ENCODE data around the gene PPP6R3. TPM values are rescaled to one million over a fixed set of nuclear protein-coding genes. Genes with fewer than 3 reads are reported as not detected.

The PPP6R3 gene
- total RNA-seq, 1 experiment from 2014 or later = 129 TPM

DNA sequence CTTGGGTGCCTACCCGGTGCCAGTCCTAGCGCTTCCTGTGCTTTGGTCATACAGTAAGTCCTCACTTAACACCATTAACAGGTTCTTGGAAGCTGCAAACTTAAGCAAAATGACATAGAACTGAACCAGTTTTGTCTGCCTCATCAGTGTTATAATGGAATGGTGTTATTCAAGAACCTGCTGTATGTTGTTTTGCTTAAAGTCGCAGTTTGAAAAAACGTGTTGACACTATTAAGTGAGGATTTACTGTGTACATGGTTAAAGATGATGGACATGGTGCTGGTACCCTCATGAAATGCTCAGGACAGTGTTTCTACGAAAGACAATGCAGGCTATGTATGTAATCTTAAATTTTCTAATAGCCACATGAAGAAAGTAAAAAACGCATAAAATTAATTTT is 41.3 kb downstream of the PPP6R3 start:
- intact Hi-C loops (cut with micrococcal nuclease; ENCODE audit: unreplicated experiment) = no loop called here
- BruUV-seq (replicated peaks) = no TSS peak
- CTCF ChIA-PET = no interaction called here

DNA sequence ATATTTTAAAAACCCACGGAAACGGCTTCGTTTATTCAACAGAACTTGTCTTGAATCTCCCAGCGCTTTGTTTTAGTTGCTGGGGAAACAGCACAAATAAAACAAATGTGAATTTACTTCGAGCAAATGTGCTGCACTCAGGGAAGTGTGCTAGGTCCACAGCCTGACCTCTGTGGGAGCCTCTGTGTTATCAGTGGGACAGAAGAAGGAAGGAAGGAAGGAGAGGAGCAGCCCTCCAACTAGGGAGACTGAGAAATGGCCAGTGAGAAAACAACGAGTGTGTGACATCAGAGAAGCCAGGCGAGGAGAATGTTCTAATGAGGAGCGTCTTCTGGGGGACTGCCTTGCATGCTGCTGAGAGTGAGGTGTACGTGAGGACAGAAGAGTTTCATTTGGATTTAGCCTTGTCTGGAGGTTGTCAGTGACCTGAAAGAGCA is 42.7 kb downstream of the PPP6R3 start:
- ChIA-PET POLR2A (ENCODE audit: unreplicated experiment) (no interaction called here), CTCF (no interaction called here)
- H3F3A ChIP-seq (ENCODE audit: insufficient read depth, low read depth) = peaks cover 36% of the 10 kb centered on the region
- TF ChIP-seq EZH2 (IDR thresholded peaks at IDR 0.05; ENCODE audit: low read depth) = no peak
- TF ChIP-seq, protein P1, sequence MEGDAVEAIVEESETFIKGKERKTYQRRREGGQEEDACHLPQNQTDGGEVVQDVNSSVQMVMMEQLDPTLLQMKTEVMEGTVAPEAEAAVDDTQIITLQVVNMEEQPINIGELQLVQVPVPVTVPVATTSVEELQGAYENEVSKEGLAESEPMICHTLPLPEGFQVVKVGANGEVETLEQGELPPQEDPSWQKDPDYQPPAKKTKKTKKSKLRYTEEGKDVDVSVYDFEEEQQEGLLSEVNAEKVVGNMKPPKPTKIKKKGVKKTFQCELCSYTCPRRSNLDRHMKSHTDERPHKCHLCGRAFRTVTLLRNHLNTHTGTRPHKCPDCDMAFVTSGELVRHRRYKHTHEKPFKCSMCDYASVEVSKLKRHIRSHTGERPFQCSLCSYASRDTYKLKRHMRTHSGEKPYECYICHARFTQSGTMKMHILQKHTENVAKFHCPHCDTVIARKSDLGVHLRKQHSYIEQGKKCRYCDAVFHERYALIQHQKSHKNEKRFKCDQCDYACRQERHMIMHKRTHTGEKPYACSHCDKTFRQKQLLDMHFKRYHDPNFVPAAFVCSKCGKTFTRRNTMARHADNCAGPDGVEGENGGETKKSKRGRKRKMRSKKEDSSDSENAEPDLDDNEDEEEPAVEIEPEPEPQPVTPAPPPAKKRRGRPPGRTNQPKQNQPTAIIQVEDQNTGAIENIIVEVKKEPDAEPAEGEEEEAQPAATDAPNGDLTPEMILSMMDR (conservative IDR thresholded peaks at IDR 0.05) = no peak
- no peaks in the 10 kb centered on the region for H3K9me3 ChIP-seq (ENCODE audit: insufficient read depth, low read depth)
- H3K36me3 ChIP-seq (ENCODE audit: low read depth) = peaks cover 21% of the 10 kb centered on the region; the same call in 1 of the 2 replicates
- no peak overlapping the region for H3K4me3 ChIP-seq
- H3K27me3 ChIP-seq (ENCODE audit: insufficient read depth, low read depth) = no peaks in the 10 kb centered on the region
- H4K20me1 ChIP-seq (ENCODE audit: insufficient read depth) = peaks cover 100% of the 10 kb centered on the region
- H3K4me1 ChIP-seq (replicated peaks; ENCODE audit: insufficient read depth) = no peaks in the 10 kb centered on the region
- intact Hi-C loops (cut with micrococcal nuclease; ENCODE audit: unreplicated experiment) = no loop called here
- DNase-seq = no peak
- H2AFZ ChIP-seq = no peak overlapping the region
- no peak overlapping the region for H3K4me2 ChIP-seq
- H3K27ac ChIP-seq = no peak overlapping the region
- H3K9me2 ChIP-seq (ENCODE audit: insufficient read depth) = no peaks in the 10 kb centered on the region
- BruUV-seq (replicated peaks) = no TSS peak
- H3K79me2 ChIP-seq (ENCODE audit: low read depth) = peaks cover 100% of the 10 kb centered on the region

More for the DNA sequence above, 41.3 kb downstream of the PPP6R3 start:
- peaks cover 14% of the 10 kb centered on the region; the same call in 1 of the 2 replicates for H3K36me3 ChIP-seq (ENCODE audit: low read depth)
- H3K4me1 ChIP-seq (replicated peaks; ENCODE audit: insufficient read depth) = no peaks in the 10 kb centered on the region
- no peaks in the 10 kb centered on the region for H3K27me3 ChIP-seq (ENCODE audit: insufficient read depth, low read depth)
- H3K79me2 ChIP-seq (ENCODE audit: low read depth) = peaks cover 100% of the 10 kb centered on the region
- H3K4me3 ChIP-seq = no peak overlapping the region
- peaks cover 99% of the 10 kb centered on the region for H4K20me1 ChIP-seq (ENCODE audit: insufficient read depth)
- no peak for TF ChIP-seq EZH2 (IDR thresholded peaks at IDR 0.05; ENCODE audit: low read depth)
- TF ChIP-seq, protein P1 (conservative IDR thresholded peaks at IDR 0.05) = no peak
- DNase-seq = no peak
- H3K9me2 ChIP-seq (ENCODE audit: insufficient read depth) = no peaks in the 10 kb centered on the region
- H3K4me2 ChIP-seq = no peak overlapping the region
- H3F3A ChIP-seq (ENCODE audit: insufficient read depth, low read depth) = peaks cover 28% of the 10 kb centered on the region
- H3K9me3 ChIP-seq (ENCODE audit: insufficient read depth, low read depth) = no peaks in the 10 kb centered on the region
- no peak overlapping the region for H2AFZ ChIP-seq
- POLR2A ChIA-PET (ENCODE audit: unreplicated experiment) = no interaction called here
- no peak overlapping the region for H3K27ac ChIP-seq

DNA sequence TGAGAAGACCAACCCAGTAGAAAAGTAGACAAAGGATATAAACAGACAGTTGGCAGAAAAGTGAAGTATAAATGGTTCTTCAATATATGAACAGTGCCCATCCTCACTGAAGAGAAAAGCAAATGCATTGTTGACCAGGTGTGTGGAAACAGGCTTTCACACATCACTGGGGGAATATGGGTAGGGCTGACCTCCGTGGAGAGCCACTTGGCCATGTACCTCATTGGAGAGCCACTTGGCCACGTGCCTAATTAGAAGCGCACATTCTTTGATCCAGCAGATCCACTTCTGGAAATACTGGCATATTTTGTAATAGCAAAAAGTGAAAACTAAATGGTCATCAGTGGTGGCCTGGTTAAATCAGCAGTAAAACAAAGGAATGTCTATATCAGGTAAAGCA is 43.2 kb downstream of the PPP6R3 start:
- Histone ChIP-seq H3K4me3 (no peak overlapping the region), H3K9me3 (ENCODE audit: insufficient read depth, low read depth) (no peaks in the 10 kb centered on the region), H3K9me2 (ENCODE audit: insufficient read depth) (no peaks in the 10 kb centered on the region), H4K20me1 (ENCODE audit: insufficient read depth) (peaks cover 100% of the 10 kb centered on the region), H3K4me1 (replicated peaks; ENCODE audit: insufficient read depth) (no peaks in the 10 kb centered on the region), H3F3A (ENCODE audit: insufficient read depth, low read depth) (peaks cover 38% of the 10 kb centered on the region), H3K27me3 (ENCODE audit: insufficient read depth, low read depth) (no peaks in the 10 kb centered on the region), H3K79me2 (ENCODE audit: low read depth) (peaks cover 100% of the 10 kb centered on the region), H3K4me2 (no peak overlapping the region), H3K36me3 (ENCODE audit: low read depth) (peaks cover 21% of the 10 kb centered on the region; the same call in 1 of the 2 replicates), H3K27ac (no peak overlapping the region), H2AFZ (no peak overlapping the region)
- no peak for DNase-seq
- ChIA-PET CTCF (no interaction called here), POLR2A (ENCODE audit: unreplicated experiment) (no interaction called here)
- TF ChIP-seq EZH2 (IDR thresholded peaks at IDR 0.05; ENCODE audit: low read depth) = no peak
- TF ChIP-seq, protein P1 (conservative IDR thresholded peaks at IDR 0.05) = no peak
- intact Hi-C loops (cut with micrococcal nuclease; ENCODE audit: unreplicated experiment) = no loop called here
- no TSS peak for BruUV-seq (replicated peaks)
